ENCODE data around the gene TBC1D1.

GRCh38 chr4:38111717-38112116 is 220.8 kb downstream of the TBC1D1 start:
- no peak for TF ChIP-seq CTCF (IDR thresholded peaks at IDR 0.05)
- no peak for TF ChIP-seq REST (IDR thresholded peaks at IDR 0.05; ENCODE audit: insufficient read depth in 1 of 2, low read depth in 2 of 2, low read length in 1 of 2)
- TF ChIP-seq POLR2AphosphoS5 (IDR thresholded peaks at IDR 0.05; ENCODE audit: low read depth, low read length): no peak
- TF ChIP-seq TCF7L2 (IDR thresholded peaks at IDR 0.05; ENCODE audit: low read depth, low read length): no peak
- no peak for TF ChIP-seq SIN3A (IDR thresholded peaks at IDR 0.05; ENCODE audit: borderline replicate concordance, insufficient read depth, low read depth, low read length)
